Large intestine (tissue), 1 donor: ENCODE results near the gene ACKR1. TPM values are rescaled to one million over a fixed set of nuclear protein-coding genes. Genes with fewer than 3 reads are reported as not detected.

Source experiments
- polyA plus RNA-seq: library from polyadenylated mRNA; unstranded; fragments of 120-200 nt; gene quantifications from one replicate; pipeline ENCODE4 v1.2.1, GENCODE V29; 2013

Gene ACKR1
- polyA plus RNA-seq, 1 donor = 3.2 TPM

Other genes with a start within 250 kb of the ACKR1 start
- 56.5 TPM for gene IFI16, start 195.0 kb upstream of the ACKR1 start, polyA plus RNA-seq
- 0.93 TPM for gene AIM2, start 128.1 kb upstream of the ACKR1 start, polyA plus RNA-seq
- 14.5 TPM for gene CADM3, start 33.3 kb upstream of the ACKR1 start, polyA plus RNA-seq
- 0.28 TPM for gene FCER1A, start 97.5 kb downstream of the ACKR1 start, polyA plus RNA-seq
- gene OR10J4, start 227.3 kb downstream of the ACKR1 start, polyA plus RNA-seq = not detected
- gene OR10J1, start 234.8 kb downstream of the ACKR1 start, polyA plus RNA-seq = not detected